ENCODE results near the gene JADE3. TPM values are rescaled to one million over a fixed set of nuclear protein-coding genes. Genes with fewer than 3 reads are reported as not detected.

The JADE3 gene
- total RNA-seq, 4 donors from 2014 or later = 2.0 to 10.9 (median 2.9) TPM

DNA sequence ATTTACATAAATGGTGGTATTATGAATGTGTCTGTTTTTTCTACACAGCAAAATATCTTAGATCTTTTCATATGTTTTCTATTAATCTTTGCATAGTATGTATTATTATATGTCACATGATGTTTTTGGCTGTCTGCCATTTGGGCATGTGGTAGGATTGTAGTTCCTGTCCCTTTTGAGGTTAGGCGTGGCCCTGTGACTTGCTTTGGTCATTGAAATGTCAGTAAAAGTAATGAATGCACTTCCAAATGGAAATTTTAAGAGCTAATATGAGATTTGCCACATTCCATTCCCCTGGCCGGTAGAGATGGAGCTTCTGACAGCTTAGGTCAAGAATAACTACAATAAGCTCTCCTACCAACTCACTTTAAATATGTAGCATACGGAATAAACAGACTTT, 45.1 kb downstream of the JADE3 start:
- ATAC-seq = no peak
- in situ Hi-C loops (cut with MboI; ENCODE audit: low sequenced_read_pairs in 4 of 4) = no loop called here
- DNase-seq = no peak
- no peaks in the 10 kb centered on the region for H3K36me3 ChIP-seq
- no peak overlapping the region for H3K27ac ChIP-seq
- H3K4me3 ChIP-seq = no peak overlapping the region
- H3K4me1 ChIP-seq = peaks cover 0 to 3% of the 10 kb centered on the region in 2 donors
- H3K27me3 ChIP-seq = no peaks in the 10 kb centered on the region
- no peaks in the 10 kb centered on the region for H3K9me3 ChIP-seq
- TF ChIP-seq CTCF (IDR thresholded peaks at IDR 0.05 in 4 of 5, conservative IDR thresholded peaks at IDR 0.05 in 1 of 5) (no peak), POLR2A (IDR thresholded peaks at IDR 0.05) (no peak)
- intact Hi-C loops (cut with DNase I; ENCODE audit: low total_unique reads) = no loop called here

DNA sequence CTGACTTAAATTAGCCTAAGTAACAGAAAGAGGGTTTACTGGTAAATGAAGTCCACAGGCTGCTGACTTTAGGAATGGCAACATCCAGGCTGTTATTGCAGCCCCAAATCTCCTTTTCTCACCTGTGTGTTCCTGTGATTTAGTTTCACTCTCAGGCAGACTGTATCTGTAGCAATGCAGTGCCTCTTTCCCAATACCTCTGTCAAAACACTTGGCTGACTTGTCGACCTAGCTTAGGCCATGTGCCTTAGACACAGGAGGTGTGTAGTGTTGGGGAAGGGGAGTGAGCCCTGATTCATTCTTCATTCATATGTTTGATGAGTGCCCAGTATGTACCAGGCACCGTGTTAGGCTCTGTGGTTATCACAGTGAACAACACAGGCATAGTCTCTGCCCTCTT, 46.9 kb downstream of the JADE3 start:
- ATAC-seq (peak in 1 of 2 donors; percentile 73), DNase-seq (no peak)
- in situ Hi-C loops (cut with MboI; ENCODE audit: low sequenced_read_pairs in 4 of 4) = no loop called here
- Histone ChIP-seq H3K27me3 (peaks cover 0 to 6% (median 0%) of the 10 kb centered on the region in 3 donors), H3K36me3 (no peaks in the 10 kb centered on the region), H3K4me1 (peaks cover 0 to 3% of the 10 kb centered on the region in 2 donors), H3K27ac (no peak overlapping the region), H3K4me3 (no peak overlapping the region), H3K9me3 (no peaks in the 10 kb centered on the region)
- intact Hi-C loops (cut with DNase I; ENCODE audit: low total_unique reads) = no loop called here
- TF ChIP-seq CTCF (IDR thresholded peaks at IDR 0.05 in 4 of 5, conservative IDR thresholded peaks at IDR 0.05 in 1 of 5) = no peak
- TF ChIP-seq POLR2A (IDR thresholded peaks at IDR 0.05) = no peak

DNA sequence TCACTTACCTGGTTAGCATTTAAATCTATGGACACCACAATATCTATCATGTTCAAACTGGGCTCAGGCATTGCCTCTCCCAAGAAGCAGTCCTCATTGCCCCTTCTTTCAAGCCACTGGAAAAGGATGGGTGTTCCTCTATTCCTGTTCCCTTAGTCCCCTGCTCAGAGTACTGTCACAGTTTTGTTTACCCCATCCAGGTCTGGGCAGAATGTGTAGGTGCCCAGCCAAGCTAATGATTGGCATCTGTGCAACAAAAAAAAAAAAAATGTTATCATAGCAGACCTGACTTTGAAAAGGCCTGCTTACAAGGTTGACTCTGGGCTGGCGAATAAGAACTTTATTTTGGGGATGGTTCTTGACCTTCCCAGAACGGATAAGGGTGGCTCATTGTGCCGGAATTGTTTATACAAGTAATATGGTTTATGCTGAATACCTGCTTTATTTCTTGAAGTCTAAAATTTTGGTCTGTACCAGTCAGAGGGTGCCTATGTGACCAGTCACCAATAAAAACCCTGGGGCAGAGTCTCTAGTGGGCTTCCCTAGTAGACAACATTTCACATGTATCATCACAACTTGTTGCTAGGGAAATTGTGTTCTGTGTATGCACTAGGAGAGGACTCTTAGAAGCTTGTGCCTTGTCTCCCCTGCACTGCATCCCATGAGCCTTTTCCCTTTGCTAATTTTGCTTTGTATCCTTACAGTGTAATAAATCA, 47.9 kb downstream of the JADE3 start:
- intact Hi-C loops (cut with DNase I; ENCODE audit: low total_unique reads) (no loop called here), in situ Hi-C loops (cut with MboI; ENCODE audit: low sequenced_read_pairs in 4 of 4) (no loop called here)
- Histone ChIP-seq H3K4me1 (peaks cover 0 to 3% of the 10 kb centered on the region in 2 donors), H3K4me3 (no peak overlapping the region), H3K9me3 (no peaks in the 10 kb centered on the region), H3K36me3 (no peaks in the 10 kb centered on the region), H3K27me3 (peaks cover 0 to 6% (median 0%) of the 10 kb centered on the region in 3 donors), H3K27ac (no peak overlapping the region)
- DNase-seq (no peak), ATAC-seq (no peak)
- TF ChIP-seq CTCF (IDR thresholded peaks at IDR 0.05 in 4 of 5, conservative IDR thresholded peaks at IDR 0.05 in 1 of 5) (no peak), POLR2A (IDR thresholded peaks at IDR 0.05) (no peak)

- ATAC-seq (no peak), DNase-seq (no peak)
- Histone ChIP-seq H3K4me3 (no peak overlapping the region), H3K27me3 (peaks cover 0 to 6% (median 0%) of the 10 kb centered on the region in 3 donors), H3K9me3 (no peaks in the 10 kb centered on the region), H3K27ac (no peak overlapping the region), H3K4me1 (peaks cover 0 to 3% of the 10 kb centered on the region in 2 donors), H3K36me3 (no peaks in the 10 kb centered on the region)
- in situ Hi-C loops (cut with MboI; ENCODE audit: low sequenced_read_pairs in 4 of 4) = no loop called here
- TF ChIP-seq POLR2A (IDR thresholded peaks at IDR 0.05) (no peak), CTCF (IDR thresholded peaks at IDR 0.05 in 4 of 5, conservative IDR thresholded peaks at IDR 0.05 in 1 of 5) (no peak)
- intact Hi-C loops (cut with DNase I; ENCODE audit: low total_unique reads) = no loop called here
Measured at GRCh38 chrX:46961097-46961496, 48.9 kb downstream of the JADE3 start.
